Activated T-helper 2 cell treated with anti-CD3 and anti-CD28 coated beads, Interferon-gamma antibody, Interleukin-2, Interleukin-4, amounts not matched to agents 10 μg/mL and 5 μg/mL and 100 μg/mL, durations not matched to agents 14 hours and 24 hours and 36 hours (primary cell): Measurements from ENCODE around the gene MRPS18B. TPM values are rescaled to one million over a fixed set of nuclear protein-coding genes. Genes with fewer than 3 reads are reported as not detected.

ENCODE experiments used
- total RNA-seq: library from RNA; stranded (reverse); gene quantifications from 2 replicates; pipeline ENCODE4 v1.2.3, GENCODE V29; 2022

The MRPS18B gene
- total RNA-seq, 1 donor from 2014 or later, result 74.9 TPM

Other genes with a start within 250 kb of the MRPS18B start
- gene HLA-E, start 128.3 kb upstream of the MRPS18B start, total RNA-seq, result 358 and 360 TPM in 2 replicates
- gene GNL1, start 61.4 kb upstream of the MRPS18B start, total RNA-seq, result 79.8 and 88.2 TPM in 2 replicates
- 35.0 and 36.6 TPM in 2 replicates for gene PRR3, start 60.5 kb upstream of the MRPS18B start, total RNA-seq
- 102 and 112 TPM in 2 replicates for gene ABCF1, start 46.4 kb upstream of the MRPS18B start, total RNA-seq
- 96.7 and 102 TPM in 2 replicates for gene PPP1R10, start 597 bp upstream of the MRPS18B start, total RNA-seq
- 11.8 and 13.9 TPM in 2 replicates for gene ATAT1, start 9.0 kb downstream of the MRPS18B start, total RNA-seq
- 23.1 and 28.2 TPM in 2 replicates for gene C6orf136, start 29.3 kb downstream of the MRPS18B start, total RNA-seq
- 48.4 and 48.5 TPM in 2 replicates for gene DHX16, start 55.2 kb downstream of the MRPS18B start, total RNA-seq
- 137 and 144 TPM in 2 replicates for gene PPP1R18, start 68.8 kb downstream of the MRPS18B start, total RNA-seq
- gene NRM, start 73.1 kb downstream of the MRPS18B start, total RNA-seq, result 23.1 and 24.2 TPM in 2 replicates
- gene MDC1, start 99.4 kb downstream of the MRPS18B start, total RNA-seq, result 88.3 and 96.6 TPM in 2 replicates
- 1,115 and 1,128 TPM in 2 replicates for gene TUBB, start 102.5 kb downstream of the MRPS18B start, total RNA-seq
- gene FLOT1, start 124.8 kb downstream of the MRPS18B start, total RNA-seq, result 201 and 214 TPM in 2 replicates
- gene IER3, start 126.7 kb downstream of the MRPS18B start, total RNA-seq, result 185 and 190 TPM in 2 replicates